ENCODE results near the gene RAB28. TPM values are rescaled to one million over a fixed set of nuclear protein-coding genes. Genes with fewer than 3 reads are reported as not detected.

RAB28 gene
- total RNA-seq, 4 donors from 2014 or later: 18.7 to 34.2 (median 20.1) TPM

- no peak for TF ChIP-seq CTCF (IDR thresholded peaks at IDR 0.05; ENCODE audit: low read depth)
These were observed 154.7 kb downstream of the RAB28 start for GRCh38 chr4:13329340-13329850.

- no peak for TF ChIP-seq CTCF (IDR thresholded peaks at IDR 0.05; ENCODE audit: low read depth)
These were observed 155.5 kb downstream of the RAB28 start for GRCh38 chr4:13328591-13328990.

- TF ChIP-seq CTCF (IDR thresholded peaks at IDR 0.05; ENCODE audit: low read depth): no peak
These were observed 156.1 kb downstream of the RAB28 start for GRCh38 chr4:13327991-13328390.

- TF ChIP-seq CTCF (IDR thresholded peaks at IDR 0.05; ENCODE audit: low read depth): no peak
These were observed 158.4 kb downstream of the RAB28 start for GRCh38 chr4:13325744-13326143.

- TF ChIP-seq CTCF (IDR thresholded peaks at IDR 0.05; ENCODE audit: low read depth): no peak
These were observed 160.2 kb downstream of the RAB28 start for GRCh38 chr4:13323921-13324320.

- TF ChIP-seq CTCF (IDR thresholded peaks at IDR 0.05; ENCODE audit: low read depth): no peak
These were observed 161.4 kb downstream of the RAB28 start for GRCh38 chr4:13322681-13323101.

Other genes starting within 250 kb of the RAB28 start
- gene NKX3-2, start 60.2 kb upstream of the RAB28 start, total RNA-seq: under 1 TPM in 2 of 4 donors, not detected in 2; 0.17 to 0.44 TPM
- gene BOD1L1, start 143.4 kb upstream of the RAB28 start, total RNA-seq: 10 to 100 TPM; 41.1 to 51.4 (median 43.1) TPM